ENCODE data around the gene CCNY. TPM values are rescaled to one million over a fixed set of nuclear protein-coding genes. Genes with fewer than 3 reads are reported as not detected.
A peak's percentile ranks its signal among the peaks of the same experiment; 100 is the strongest.

CCNY gene
- total RNA-seq, 1 donor from 2014 or later = 85.9 TPM

DNA sequence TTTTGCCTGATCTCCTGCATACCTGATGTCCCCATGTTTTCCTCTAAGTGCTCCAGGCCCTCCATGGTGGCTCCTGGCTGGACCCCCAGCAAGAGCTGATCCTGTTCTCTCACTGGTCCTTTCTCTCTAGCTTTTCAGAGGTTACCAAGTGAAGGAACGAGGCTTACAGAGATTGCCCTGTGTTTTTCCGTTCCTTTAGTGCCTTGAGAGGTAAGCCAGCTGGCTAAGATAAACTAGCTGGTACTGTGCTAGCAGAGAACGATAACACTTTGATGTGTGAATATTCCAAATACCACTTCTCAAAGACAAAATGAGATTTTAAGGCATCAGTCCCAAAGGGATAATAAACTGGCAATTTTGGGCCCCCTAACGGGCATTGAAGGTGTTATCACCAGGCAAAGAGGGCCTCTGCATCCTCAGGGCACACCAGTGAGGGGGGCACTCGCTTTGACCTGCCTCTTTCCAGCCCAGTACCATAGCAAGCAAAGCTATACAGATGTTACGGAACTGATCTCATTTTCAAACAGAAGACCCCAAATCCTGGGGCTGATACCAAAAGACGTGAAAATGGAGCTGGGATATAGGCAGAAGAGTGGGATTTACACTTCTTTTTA, 8.4 kb upstream of the CCNY start:
- FAIRE-seq = no peak

DNA sequence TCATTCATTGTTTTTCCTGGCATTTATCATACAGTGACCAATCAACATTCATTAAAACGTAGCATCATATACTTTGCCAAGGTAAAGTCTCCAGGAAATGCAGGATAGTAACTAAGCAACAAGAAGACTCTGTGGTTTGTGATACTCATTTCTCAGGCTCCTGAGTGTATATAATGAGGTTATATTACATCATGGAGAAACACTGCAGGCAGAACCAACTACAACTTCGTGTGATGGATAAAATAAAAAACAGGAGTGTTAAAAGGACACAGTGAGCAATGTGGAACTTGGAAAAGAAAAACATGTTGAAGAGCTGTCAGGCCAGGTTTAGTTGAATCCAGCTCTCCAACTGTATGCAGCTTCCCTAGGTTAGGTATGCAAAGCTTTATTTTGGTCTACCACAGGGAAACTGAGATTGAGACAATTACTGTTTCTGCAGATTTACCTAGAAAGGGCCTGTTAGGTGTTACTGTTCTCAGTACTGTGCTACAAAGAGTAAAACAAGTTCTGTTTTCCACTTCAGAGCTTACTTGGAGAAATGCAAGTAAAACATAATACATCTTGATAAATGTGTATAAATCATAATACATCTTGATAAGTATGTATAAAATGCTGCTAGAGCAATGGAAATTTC, 7.8 kb upstream of the CCNY start:
- Mint-ChIP-seq H3K4me3 (ENCODE audit: unreplicated experiment) (no peak overlapping the region), H3K27me3 (ENCODE audit: low read depth, unreplicated experiment) (no peaks in the 10 kb centered on the region), H3K36me3 (ENCODE audit: low read depth, unreplicated experiment) (peaks cover 4% of the 10 kb centered on the region), H3K27ac (ENCODE audit: unreplicated experiment) (peak overlapping the region; percentile 81), H3K9me3 (ENCODE audit: unreplicated experiment) (no peaks in the 10 kb centered on the region), H3K4me1 (ENCODE audit: low read depth, unreplicated experiment) (peaks cover 38% of the 10 kb centered on the region)
- peak; percentile 95 for DNase-seq (ENCODE audit: low read depth)
- Histone ChIP-seq H3K4me1 (ENCODE audit: insufficient read depth, low read length) (peaks cover 39% of the 10 kb centered on the region), H3K79me2 (ENCODE audit: insufficient read depth, low read length) (peaks cover 66% of the 10 kb centered on the region), H3K27me3 (ENCODE audit: insufficient read depth, low read length) (no peaks in the 10 kb centered on the region), H2AFZ (ENCODE audit: low read depth, low read length) (no peak overlapping the region), H3K9ac (ENCODE audit: low read length) (peak overlapping the region; percentile 39), H3K9me3 (ENCODE audit: insufficient read depth, low read depth, low read length) (no peaks in the 10 kb centered on the region), H4K20me1 (ENCODE audit: insufficient read depth, low read length) (peaks cover 11% of the 10 kb centered on the region), H3K4me3 (ENCODE audit: insufficient read depth, low read depth, low read length) (no peak overlapping the region), H3K27ac (ENCODE audit: low read depth, low read length) (peak overlapping the region; percentile 71), H3K36me3 (ENCODE audit: insufficient read depth, low read length) (peaks cover 3% of the 10 kb centered on the region), H3K4me2 (ENCODE audit: low read length) (no peak overlapping the region)
- peak; percentile 86 for FAIRE-seq
- TF ChIP-seq, protein P1, sequence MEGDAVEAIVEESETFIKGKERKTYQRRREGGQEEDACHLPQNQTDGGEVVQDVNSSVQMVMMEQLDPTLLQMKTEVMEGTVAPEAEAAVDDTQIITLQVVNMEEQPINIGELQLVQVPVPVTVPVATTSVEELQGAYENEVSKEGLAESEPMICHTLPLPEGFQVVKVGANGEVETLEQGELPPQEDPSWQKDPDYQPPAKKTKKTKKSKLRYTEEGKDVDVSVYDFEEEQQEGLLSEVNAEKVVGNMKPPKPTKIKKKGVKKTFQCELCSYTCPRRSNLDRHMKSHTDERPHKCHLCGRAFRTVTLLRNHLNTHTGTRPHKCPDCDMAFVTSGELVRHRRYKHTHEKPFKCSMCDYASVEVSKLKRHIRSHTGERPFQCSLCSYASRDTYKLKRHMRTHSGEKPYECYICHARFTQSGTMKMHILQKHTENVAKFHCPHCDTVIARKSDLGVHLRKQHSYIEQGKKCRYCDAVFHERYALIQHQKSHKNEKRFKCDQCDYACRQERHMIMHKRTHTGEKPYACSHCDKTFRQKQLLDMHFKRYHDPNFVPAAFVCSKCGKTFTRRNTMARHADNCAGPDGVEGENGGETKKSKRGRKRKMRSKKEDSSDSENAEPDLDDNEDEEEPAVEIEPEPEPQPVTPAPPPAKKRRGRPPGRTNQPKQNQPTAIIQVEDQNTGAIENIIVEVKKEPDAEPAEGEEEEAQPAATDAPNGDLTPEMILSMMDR (IDR thresholded peaks at IDR 0.05; ENCODE audit: insufficient read depth, low read depth, low read length) = no peak
- TF ChIP-seq EZH2 (IDR thresholded peaks at IDR 0.05; ENCODE audit: insufficient read depth, low read length) = no peak

More for the DNA sequence above, 8.4 kb upstream of the CCNY start:
- H2AFZ ChIP-seq (ENCODE audit: low read depth, low read length) = no peak overlapping the region
- DNase-seq (ENCODE audit: low read depth) = no peak
- peaks cover 3% of the 10 kb centered on the region for H3K36me3 ChIP-seq (ENCODE audit: insufficient read depth, low read length)
- Mint-ChIP-seq H3K27ac (ENCODE audit: unreplicated experiment) (peak overlapping the region; percentile 81), H3K9me3 (ENCODE audit: unreplicated experiment) (no peaks in the 10 kb centered on the region), H3K4me1 (ENCODE audit: low read depth, unreplicated experiment) (peaks cover 33% of the 10 kb centered on the region), H3K4me3 (ENCODE audit: unreplicated experiment) (no peak overlapping the region), H3K27me3 (ENCODE audit: low read depth, unreplicated experiment) (no peaks in the 10 kb centered on the region), H3K36me3 (ENCODE audit: low read depth, unreplicated experiment) (peaks cover 7% of the 10 kb centered on the region)
- TF ChIP-seq EZH2 (IDR thresholded peaks at IDR 0.05; ENCODE audit: insufficient read depth, low read length) = no peak
- H3K27ac ChIP-seq (ENCODE audit: low read depth, low read length) = peak overlapping the region; percentile 71
- H3K9me3 ChIP-seq (ENCODE audit: insufficient read depth, low read depth, low read length) = no peaks in the 10 kb centered on the region
- H3K4me2 ChIP-seq (ENCODE audit: low read length) = no peak overlapping the region
- H3K27me3 ChIP-seq (ENCODE audit: insufficient read depth, low read length) = no peaks in the 10 kb centered on the region
- H3K79me2 ChIP-seq (ENCODE audit: insufficient read depth, low read length) = peaks cover 66% of the 10 kb centered on the region
- peaks cover 37% of the 10 kb centered on the region for H3K4me1 ChIP-seq (ENCODE audit: insufficient read depth, low read length)
- H3K9ac ChIP-seq (ENCODE audit: low read length) = peak overlapping the region; percentile 37
- peaks cover 8% of the 10 kb centered on the region for H4K20me1 ChIP-seq (ENCODE audit: insufficient read depth, low read length)
- H3K4me3 ChIP-seq (ENCODE audit: insufficient read depth, low read depth, low read length) = no peak overlapping the region

DNA sequence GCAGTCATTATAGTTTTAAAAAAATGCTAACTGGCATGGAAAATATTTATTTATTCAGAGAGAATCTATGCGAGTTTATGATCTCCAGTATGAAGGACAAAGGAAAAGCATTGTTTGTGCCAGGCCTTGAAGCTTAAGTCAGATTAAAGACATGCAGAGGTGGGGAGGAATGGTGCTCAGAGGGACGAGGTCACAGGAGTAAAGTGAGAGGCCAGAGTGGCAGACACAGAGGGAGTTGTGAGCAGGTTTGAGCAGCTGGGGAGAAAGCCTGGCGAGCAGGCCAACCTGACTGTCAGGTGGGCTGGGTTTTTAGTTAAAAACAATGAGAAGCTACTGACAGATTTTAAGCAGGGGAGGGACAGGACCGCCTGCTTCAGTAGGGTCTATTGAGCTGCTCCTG, 6.8 kb upstream of the CCNY start:
- Mint-ChIP-seq H3K4me1 (ENCODE audit: low read depth, unreplicated experiment) (peaks cover 36% of the 10 kb centered on the region), H3K9me3 (ENCODE audit: unreplicated experiment) (no peaks in the 10 kb centered on the region), H3K27ac (ENCODE audit: unreplicated experiment) (peak overlapping the region; percentile 44), H3K36me3 (ENCODE audit: low read depth, unreplicated experiment) (peaks cover 3% of the 10 kb centered on the region), H3K27me3 (ENCODE audit: low read depth, unreplicated experiment) (no peaks in the 10 kb centered on the region), H3K4me3 (ENCODE audit: unreplicated experiment) (peak overlapping the region; percentile 24)
- TF ChIP-seq, protein P1 (IDR thresholded peaks at IDR 0.05; ENCODE audit: insufficient read depth, low read depth, low read length) = no peak
- no peak for TF ChIP-seq EZH2 (IDR thresholded peaks at IDR 0.05; ENCODE audit: insufficient read depth, low read length)
- H4K20me1 ChIP-seq (ENCODE audit: insufficient read depth, low read length) = peaks cover 11% of the 10 kb centered on the region
- H3K36me3 ChIP-seq (ENCODE audit: insufficient read depth, low read length) = peaks cover 3% of the 10 kb centered on the region
- DNase-seq (ENCODE audit: low read depth) (no peak), FAIRE-seq (no peak)
- H3K9me3 ChIP-seq (ENCODE audit: insufficient read depth, low read depth, low read length) = no peaks in the 10 kb centered on the region
- no peak overlapping the region for H2AFZ ChIP-seq (ENCODE audit: low read depth, low read length)
- no peak overlapping the region for H3K4me2 ChIP-seq (ENCODE audit: low read length)
- H3K27me3 ChIP-seq (ENCODE audit: insufficient read depth, low read length) = no peaks in the 10 kb centered on the region
- no peak overlapping the region for H3K4me3 ChIP-seq (ENCODE audit: insufficient read depth, low read depth, low read length)
- H3K27ac ChIP-seq (ENCODE audit: low read depth, low read length) = peak overlapping the region; percentile 34
- H3K79me2 ChIP-seq (ENCODE audit: insufficient read depth, low read length) = peaks cover 74% of the 10 kb centered on the region
- H3K9ac ChIP-seq (ENCODE audit: low read length) = no peak overlapping the region
- H3K4me1 ChIP-seq (ENCODE audit: insufficient read depth, low read length) = peaks cover 44% of the 10 kb centered on the region

Data from astrocyte (in vitro differentiated cells and primary cell).